Natural killer cell (primary cell): Measurements from ENCODE around the gene BIRC2. TPM values are rescaled to one million over a fixed set of nuclear protein-coding genes. Genes with fewer than 3 reads are reported as not detected.
A peak's percentile ranks its signal among the peaks of the same experiment; 100 is the strongest.

Experiments used
- ATAC-seq, 3 donors: fragments of 150-1000 bp in 2 of 3; fragments of 200-7000 bp in 1 of 3; cut with Tn5 transposase; 1 replicate in 1 of 3; 2 replicates in 2 of 3; pipeline ENCODE4 v1.10.0; 2021; ENCODE audit warnings: mild to moderate bottlenecking in 2 of 3, moderate library complexity in 2 of 3
- DNase-seq, 2 donors: peaks; one replicate each; pipeline versions ENCODE4 v3.0.0 to v3.0.0-alpha.2; 2013 to 2021; ENCODE audit warnings: mixed read lengths in 1 of 2
- H3K27ac ChIP-seq: one replicate; pipeline ENCODE4 v1.5.1; 2013; ENCODE audit warnings: mild to moderate bottlenecking, low read length
- H3K27me3 ChIP-seq: one replicate; pipeline ENCODE4 v1.6.1; 2013; ENCODE audit warnings: low read length; ENCODE audit not compliant: control insufficient read depth, insufficient read depth
- H3K36me3 ChIP-seq: one replicate; pipeline ENCODE4 v1.6.1; 2013; ENCODE audit warnings: low read length; ENCODE audit not compliant: control insufficient read depth, insufficient read depth
- H3K4me1 ChIP-seq: one replicate; pipeline ENCODE4 v1.6.1; 2013; ENCODE audit warnings: low read length; ENCODE audit not compliant: control insufficient read depth, insufficient read depth
- H3K4me3 ChIP-seq: one replicate; pipeline ENCODE4 v1.5.1; 2013; ENCODE audit warnings: low read length
- H3K9me3 ChIP-seq: one replicate; pipeline ENCODE4 v1.6.1; 2013; ENCODE audit warnings: low read length; ENCODE audit not compliant: control insufficient read depth, insufficient read depth
- H3K27ac Mint-ChIP-seq, 2 donors: one replicate each; pipeline ENCODE4 v1.8.0; 2022; ENCODE audit warnings: mild to moderate bottlenecking in 2 of 2, mixed read lengths in 2 of 2, moderate library complexity in 1 of 2
- H3K27me3 Mint-ChIP-seq, 2 donors: one replicate each; pipeline ENCODE4 v1.8.0; 2022; ENCODE audit warnings: low read depth in 2 of 2, mixed read lengths in 2 of 2
- H3K36me3 Mint-ChIP-seq: one replicate; pipeline ENCODE4 v1.8.0; 2022; ENCODE audit warnings: mixed read lengths
- H3K4me1 Mint-ChIP-seq, 2 donors: one replicate each; pipeline ENCODE4 v1.8.0; 2022; ENCODE audit warnings: mixed read lengths in 2 of 2
- H3K4me3 Mint-ChIP-seq: one replicate; pipeline ENCODE4 v1.8.0; 2022; ENCODE audit warnings: mild to moderate bottlenecking, moderate library complexity, mixed read lengths
- H3K9me3 Mint-ChIP-seq, 2 donors: one replicate each; pipeline ENCODE4 v1.8.0; 2022; ENCODE audit warnings: mixed read lengths in 2 of 2
- WGBS: methylation state at CpG from one replicate; pipeline ENCODE4 v1.1.7; 2013; ENCODE audit warnings: missing lambda C conversion rate; ENCODE audit not compliant: insufficient coverage; 5-methylcytosine and 5-hydroxymethylcytosine counted together
- intact Hi-C: fragments of 100-400 bp; cut with micrococcal nuclease; formaldehyde crosslinking; loops from one replicate; pipeline ENCODE4 v1.14.2; 2022
- total RNA-seq, 4 donors: library from RNA; stranded (reverse); fragments of 120-200 nt in 1 of 4; gene quantifications; one replicate each; pipeline versions ENCODE4 v1.2.3 to v1.2.4, GENCODE V29; 2013 to 2022
- TF ChIP-seq, protein P1 (sequence below): fragments of 200-600 bp; IDR thresholded peaks from one replicate; pipeline ENCODE4 v1.8.0; 2022; ENCODE audit warnings: antibody characterized with exemption

BIRC2 gene
- total RNA-seq, 3 donors from 2014 or later (not counting 1 experiment from before 2014, with no cell fraction given) = 92.2 to 146 (median 111) TPM

GRCh38 chr11:102390667-102391465 lies 43.9 kb downstream of the BIRC2 start:
- no peak overlapping the region for H3K27ac Mint-ChIP-seq

GRCh38 chr11:102391549-102392237 lies 44.7 kb downstream of the BIRC2 start:
- Mint-ChIP-seq H3K36me3 (no peaks in the 10 kb centered on the region), H3K27ac (peak overlapping the region in 1 of 2 donors; percentile 7), H3K4me3 (no peak overlapping the region), H3K27me3 (no peaks in the 10 kb centered on the region), H3K4me1 (peaks cover 14 to 15% of the 10 kb centered on the region in 2 donors), H3K9me3 (no peaks in the 10 kb centered on the region)
- TF ChIP-seq, protein P1, sequence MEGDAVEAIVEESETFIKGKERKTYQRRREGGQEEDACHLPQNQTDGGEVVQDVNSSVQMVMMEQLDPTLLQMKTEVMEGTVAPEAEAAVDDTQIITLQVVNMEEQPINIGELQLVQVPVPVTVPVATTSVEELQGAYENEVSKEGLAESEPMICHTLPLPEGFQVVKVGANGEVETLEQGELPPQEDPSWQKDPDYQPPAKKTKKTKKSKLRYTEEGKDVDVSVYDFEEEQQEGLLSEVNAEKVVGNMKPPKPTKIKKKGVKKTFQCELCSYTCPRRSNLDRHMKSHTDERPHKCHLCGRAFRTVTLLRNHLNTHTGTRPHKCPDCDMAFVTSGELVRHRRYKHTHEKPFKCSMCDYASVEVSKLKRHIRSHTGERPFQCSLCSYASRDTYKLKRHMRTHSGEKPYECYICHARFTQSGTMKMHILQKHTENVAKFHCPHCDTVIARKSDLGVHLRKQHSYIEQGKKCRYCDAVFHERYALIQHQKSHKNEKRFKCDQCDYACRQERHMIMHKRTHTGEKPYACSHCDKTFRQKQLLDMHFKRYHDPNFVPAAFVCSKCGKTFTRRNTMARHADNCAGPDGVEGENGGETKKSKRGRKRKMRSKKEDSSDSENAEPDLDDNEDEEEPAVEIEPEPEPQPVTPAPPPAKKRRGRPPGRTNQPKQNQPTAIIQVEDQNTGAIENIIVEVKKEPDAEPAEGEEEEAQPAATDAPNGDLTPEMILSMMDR = no peak
- WGBS = 94% methylated on average over 4 of the region's 4 CpGs
- ATAC-seq (no peak), DNase-seq (no peak)
- H3K4me3 ChIP-seq = no peak overlapping the region
- peaks cover 23% of the 10 kb centered on the region for H3K36me3 ChIP-seq
- H3K27me3 ChIP-seq = no peaks in the 10 kb centered on the region
- H3K27ac ChIP-seq = no peak overlapping the region
- intact Hi-C loops = loop anchor here (5.0 kb wide), 1 partner anchor 61 kb away; the partner anchor contains the start of gene TMEM123
- H3K4me1 ChIP-seq = no peaks in the 10 kb centered on the region
- no peaks in the 10 kb centered on the region for H3K9me3 ChIP-seq

More at GRCh38 chr11:102390667-102391465, 43.9 kb downstream of the BIRC2 start:
- Histone ChIP-seq H3K36me3 (peaks cover 16% of the 10 kb centered on the region), H3K9me3 (no peaks in the 10 kb centered on the region), H3K4me1 (no peaks in the 10 kb centered on the region), H3K27me3 (no peaks in the 10 kb centered on the region), H3K4me3 (no peak overlapping the region), H3K27ac (no peak overlapping the region)
- WGBS = 69% methylated on average over 12 of the region's 12 CpGs
- TF ChIP-seq, protein P1 = peak; percentile 86
- peaks cover 14 to 15% of the 10 kb centered on the region in 2 donors for H3K4me1 Mint-ChIP-seq
- no peak overlapping the region for H3K4me3 Mint-ChIP-seq
- no peaks in the 10 kb centered on the region for H3K9me3 Mint-ChIP-seq
- H3K36me3 Mint-ChIP-seq = no peaks in the 10 kb centered on the region
- ATAC-seq (peak; percentile 86 to 97 (median 91)), DNase-seq (peak; percentile 37 to 80)
- intact Hi-C loops = loop anchor here (1.0 to 5.0 kb wide), 2 partner anchors 61 to 104 kb away; partner anchors contain the start of gene TMEM123
- H3K27me3 Mint-ChIP-seq = no peaks in the 10 kb centered on the region

GRCh38 chr11:102393272-102393730 lies 46.3 kb downstream of the BIRC2 start:
- H3K4me1 ChIP-seq = no peaks in the 10 kb centered on the region
- Mint-ChIP-seq H3K27me3 (no peaks in the 10 kb centered on the region), H3K4me1 (peaks cover 14 to 15% of the 10 kb centered on the region in 2 donors), H3K9me3 (no peaks in the 10 kb centered on the region), H3K4me3 (no peak overlapping the region), H3K36me3 (no peaks in the 10 kb centered on the region), H3K27ac (peak overlapping the region; percentile 7 to 40)
- 98% methylated on average over 2 of the region's 2 CpGs for WGBS
- peaks cover 32% of the 10 kb centered on the region for H3K36me3 ChIP-seq
- intact Hi-C loops = loop anchor here (5.0 kb wide), 1 partner anchor 59 kb away; the partner anchor contains the start of gene TMEM123
- no peak overlapping the region for H3K4me3 ChIP-seq
- TF ChIP-seq, protein P1 = no peak
- H3K9me3 ChIP-seq = no peaks in the 10 kb centered on the region
- DNase-seq = no peak
- no peaks in the 10 kb centered on the region for H3K27me3 ChIP-seq
- no peak overlapping the region for H3K27ac ChIP-seq
- ATAC-seq = no peak
